Hepatocyte (in vitro differentiated cells): ENCODE results near the gene TMEM106C. TPM values are rescaled to one million over a fixed set of nuclear protein-coding genes. Genes with fewer than 3 reads are reported as not detected.

Source experiments
- DNase-seq: peaks from one replicate; pipeline ENCODE4 v3.0.0-alpha.2; 2016; ENCODE audit warnings: low spot score
- H2AFZ ChIP-seq: fragments of 200-600 bp; sonication (generic); 2 replicates; pipeline ENCODE4 v1.6.0; 2016; ENCODE audit warnings: antibody characterized with exemption, mild to moderate bottlenecking
- H3K27ac ChIP-seq: fragments of 200-600 bp; sonication (generic); 2 replicates; pipeline ENCODE4 v1.5.1; 2016; ENCODE audit warnings: mild to moderate bottlenecking
- H3K27me3 ChIP-seq: fragments of 200-600 bp; sonication (generic); 2 replicates; pipeline ENCODE4 v1.6.1; 2016
- H3K36me3 ChIP-seq: fragments of 200-600 bp; sonication (generic); replicated peaks from 2 replicates; pipeline ENCODE4 v1.5.1; 2016; ENCODE audit warnings: low read depth; ENCODE audit not compliant: insufficient read depth
- H3K4me1 ChIP-seq: fragments of 200-600 bp; sonication (generic); 2 replicates; pipeline ENCODE4 v1.5.1; 2016; ENCODE audit warnings: mild to moderate bottlenecking, moderate library complexity; ENCODE audit not compliant: insufficient read depth
- H3K4me2 ChIP-seq: fragments of 200-600 bp; sonication (generic); 2 replicates; pipeline ENCODE4 v1.6.0; 2016
- H3K4me3 ChIP-seq: fragments of 200-600 bp; sonication (generic); 2 replicates; pipeline ENCODE4 v1.5.1; 2016; ENCODE audit warnings: mild to moderate bottlenecking
- H3K79me2 ChIP-seq: fragments of 200-600 bp; sonication (generic); 2 replicates; pipeline ENCODE4 v1.6.0; 2017; ENCODE audit warnings: mild to moderate bottlenecking
- H3K9me2 ChIP-seq: fragments of 200-600 bp; sonication (generic); replicated peaks from 2 replicates; pipeline ENCODE4 v1.6.0; 2017; ENCODE audit warnings: mild to moderate bottlenecking; ENCODE audit not compliant: insufficient read depth
- H3K9me3 ChIP-seq: fragments of 200-600 bp; sonication (generic); 2 replicates; pipeline ENCODE4 v1.5.1; 2016; ENCODE audit warnings: low read depth, mild to moderate bottlenecking
- H4K20me1 ChIP-seq: fragments of 200-600 bp; sonication (generic); 2 replicates; pipeline ENCODE4 v1.6.0; 2016; ENCODE audit warnings: mild to moderate bottlenecking; ENCODE audit not compliant: insufficient read depth, poor library complexity, severe bottlenecking
- EZH2 ChIP-seq: fragments of 200-600 bp; sonication (generic); IDR thresholded peaks from 2 replicates; pipeline ENCODE4 v1.6.1; 2016; ENCODE audit warnings: antibody characterized with exemption, mild to moderate bottlenecking, borderline replicate concordance
- EZH2phosphoT487 ChIP-seq: fragments of 200-600 bp; sonication (generic); IDR thresholded peaks from one replicate; pipeline ENCODE4 v1.6.1; 2018; ENCODE audit warnings: antibody characterized with exemption, mild to moderate bottlenecking, low read depth, moderate library complexity; ENCODE audit not compliant: unreplicated experiment, severe bottlenecking
- WGBS: methylation state at CpG from one replicate; pipeline ENCODE4 v1.1.6; 2016; ENCODE audit warnings: low lambda C conversion rate; ENCODE audit errors: missing lambda C conversion rate; 5-methylcytosine and 5-hydroxymethylcytosine counted together
- polyA plus RNA-seq: library from polyadenylated mRNA; unstranded; fragments of >200 nt; fragmentation: Nextera tagmentation; extraction: Ambion mirVana; gene quantifications from 2 replicates; pipeline ENCODE4 v1.2.1, GENCODE V29; 2016
- total RNA-seq: library from RNA; depleted of rRNA; stranded (reverse); fragments of >200 nt; gene quantifications from 2 replicates; pipeline ENCODE4 v1.2.3, GENCODE V29; 2014
- TF ChIP-seq, protein P1 (sequence below): fragments of 200-600 bp; sonication (generic); IDR thresholded peaks from 2 replicates; pipeline ENCODE4 v1.5.1; 2016; ENCODE audit warnings: antibody characterized with exemption, mild to moderate bottlenecking; ENCODE audit not compliant: poor library complexity

TMEM106C gene
- total and polyA plus RNA-seq, 2 experiments from 2014 or later = 101 to 113 TPM

DNA sequence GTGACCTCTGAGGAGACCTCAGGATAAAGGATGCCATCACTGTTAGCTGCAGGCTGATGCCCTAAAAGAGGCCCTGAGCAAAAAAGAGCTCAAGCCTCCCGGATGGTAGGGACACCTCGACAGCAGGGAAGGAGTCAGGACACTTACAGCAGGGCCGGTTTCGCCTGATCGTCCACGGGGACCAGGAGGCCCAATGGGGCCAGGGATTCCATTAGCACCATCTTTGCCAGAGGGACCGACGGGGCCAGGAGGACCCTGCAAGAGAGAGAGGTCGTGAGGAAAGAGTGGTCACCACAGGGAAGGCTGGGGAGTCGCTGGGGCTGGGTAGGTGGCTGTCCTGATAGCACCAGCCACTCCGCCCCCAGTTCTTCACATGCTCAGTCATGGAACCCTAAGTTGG, 12.4 kb downstream of the TMEM106C start:
- no peaks in the 10 kb centered on the region for H3K9me3 ChIP-seq
- no peak overlapping the region for H3K27ac ChIP-seq
- H4K20me1 ChIP-seq = no peaks in the 10 kb centered on the region
- no peaks in the 10 kb centered on the region for H3K27me3 ChIP-seq
- H3K79me2 ChIP-seq = no peaks in the 10 kb centered on the region
- H3K36me3 ChIP-seq = no peaks in the 10 kb centered on the region
- H3K9me2 ChIP-seq = no peaks in the 10 kb centered on the region
- no peak overlapping the region for H2AFZ ChIP-seq
- 95% methylated on average over 8 of the region's 11 CpGs for WGBS
- H3K4me2 ChIP-seq = no peak overlapping the region
- no peak for TF ChIP-seq EZH2
- TF ChIP-seq EZH2phosphoT487 = no peak
- TF ChIP-seq, protein P1, sequence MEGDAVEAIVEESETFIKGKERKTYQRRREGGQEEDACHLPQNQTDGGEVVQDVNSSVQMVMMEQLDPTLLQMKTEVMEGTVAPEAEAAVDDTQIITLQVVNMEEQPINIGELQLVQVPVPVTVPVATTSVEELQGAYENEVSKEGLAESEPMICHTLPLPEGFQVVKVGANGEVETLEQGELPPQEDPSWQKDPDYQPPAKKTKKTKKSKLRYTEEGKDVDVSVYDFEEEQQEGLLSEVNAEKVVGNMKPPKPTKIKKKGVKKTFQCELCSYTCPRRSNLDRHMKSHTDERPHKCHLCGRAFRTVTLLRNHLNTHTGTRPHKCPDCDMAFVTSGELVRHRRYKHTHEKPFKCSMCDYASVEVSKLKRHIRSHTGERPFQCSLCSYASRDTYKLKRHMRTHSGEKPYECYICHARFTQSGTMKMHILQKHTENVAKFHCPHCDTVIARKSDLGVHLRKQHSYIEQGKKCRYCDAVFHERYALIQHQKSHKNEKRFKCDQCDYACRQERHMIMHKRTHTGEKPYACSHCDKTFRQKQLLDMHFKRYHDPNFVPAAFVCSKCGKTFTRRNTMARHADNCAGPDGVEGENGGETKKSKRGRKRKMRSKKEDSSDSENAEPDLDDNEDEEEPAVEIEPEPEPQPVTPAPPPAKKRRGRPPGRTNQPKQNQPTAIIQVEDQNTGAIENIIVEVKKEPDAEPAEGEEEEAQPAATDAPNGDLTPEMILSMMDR = no peak
- no peak for DNase-seq
- no peak overlapping the region for H3K4me3 ChIP-seq
- H3K4me1 ChIP-seq = no peaks in the 10 kb centered on the region

DNA sequence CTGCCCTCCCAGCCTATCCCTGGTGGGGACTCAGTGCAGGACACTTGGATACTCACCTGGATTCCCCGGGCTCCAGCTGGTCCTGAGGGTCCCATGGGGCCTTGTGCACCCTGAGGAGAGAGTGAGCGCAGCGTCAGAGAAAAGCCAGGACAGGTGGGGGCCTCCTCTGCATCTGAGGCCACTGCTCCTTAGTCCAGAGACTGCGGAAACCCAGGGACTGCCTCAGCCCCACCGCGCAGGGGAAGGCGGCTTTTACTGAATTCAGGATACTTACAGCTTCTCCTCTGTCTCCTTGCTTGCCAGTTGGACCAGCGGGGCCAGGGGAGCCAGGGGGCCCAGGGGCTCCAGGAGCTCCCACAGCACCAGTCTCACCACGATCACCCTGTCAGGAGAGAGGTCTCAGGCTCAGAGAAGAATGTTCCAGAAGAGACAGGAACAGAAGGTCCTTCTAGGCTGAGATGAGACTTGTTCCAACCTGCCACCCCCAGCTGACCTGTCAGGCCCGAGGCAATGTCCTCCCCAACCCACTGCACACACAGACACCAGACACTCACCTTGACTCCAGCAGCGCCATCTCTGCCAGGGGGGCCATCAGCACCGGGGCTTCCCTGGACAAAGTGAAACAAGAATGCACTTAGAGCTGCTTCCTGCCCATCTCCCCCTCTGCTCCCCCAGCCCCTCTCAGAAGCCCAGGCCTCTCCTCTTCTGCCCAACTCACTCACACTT, 13.8 kb downstream of the TMEM106C start:
- H3K4me2 ChIP-seq = no peak overlapping the region
- H3K4me1 ChIP-seq = peaks cover 10% of the 10 kb centered on the region
- no peak for TF ChIP-seq EZH2
- TF ChIP-seq, protein P1 = no peak
- TF ChIP-seq EZH2phosphoT487 = no peak
- no peak for DNase-seq
- H3K27ac ChIP-seq = no peak overlapping the region
- no peaks in the 10 kb centered on the region for H3K27me3 ChIP-seq
- H3K36me3 ChIP-seq = no peaks in the 10 kb centered on the region
- no peaks in the 10 kb centered on the region for H3K9me3 ChIP-seq
- WGBS = 92% methylated on average over 11 of the region's 12 CpGs
- H3K79me2 ChIP-seq = no peaks in the 10 kb centered on the region
- H3K9me2 ChIP-seq = no peaks in the 10 kb centered on the region
- H3K4me3 ChIP-seq = no peak overlapping the region
- H2AFZ ChIP-seq = no peak overlapping the region
- no peaks in the 10 kb centered on the region for H4K20me1 ChIP-seq

DNA sequence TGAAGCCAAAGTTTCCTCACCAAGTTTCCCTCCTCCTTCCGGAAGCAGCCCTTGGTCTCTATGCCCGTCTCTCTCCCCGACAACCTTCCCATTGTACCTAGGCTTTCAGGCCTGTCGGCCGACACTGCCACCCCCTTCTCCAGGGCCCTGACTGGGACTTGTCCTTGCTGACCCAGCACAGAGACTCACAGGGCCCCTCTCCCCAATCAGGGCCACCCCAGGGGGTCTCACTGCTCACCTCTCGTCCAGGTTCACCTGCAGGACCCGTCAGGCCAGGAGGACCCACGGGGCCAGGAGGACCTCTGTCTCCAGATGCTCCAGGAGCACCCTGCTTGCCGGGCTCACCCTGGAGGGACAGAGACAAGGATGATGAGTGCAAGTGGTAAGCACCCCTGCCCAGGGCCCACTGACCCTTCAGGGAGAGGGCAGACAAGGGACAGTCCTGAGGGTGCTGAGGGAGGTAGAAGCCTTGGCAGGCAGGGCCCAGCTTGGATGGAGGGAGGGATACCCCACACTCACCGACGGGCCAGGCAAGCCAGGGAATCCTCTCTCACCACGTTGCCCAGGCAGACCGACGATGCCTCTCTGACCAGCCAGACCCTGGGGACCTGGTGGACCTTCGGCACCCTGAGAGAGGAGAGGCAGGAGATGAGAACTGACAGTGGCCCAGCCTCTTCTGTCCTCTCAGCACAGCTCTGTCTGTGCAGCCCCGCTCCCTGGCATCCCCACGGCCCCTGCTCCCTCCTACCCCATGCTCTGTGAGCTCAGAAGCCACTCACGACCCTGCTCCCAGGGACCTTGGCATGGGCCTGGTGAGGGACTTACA, 14.6 kb downstream of the TMEM106C start:
- peaks cover 10% of the 10 kb centered on the region for H3K4me1 ChIP-seq

More for the DNA sequence above, 14.6 kb downstream of the TMEM106C start:
- Histone ChIP-seq H3K4me2 (no peak overlapping the region), H3K4me3 (no peak overlapping the region), H2AFZ (no peak overlapping the region), H3K36me3 (no peaks in the 10 kb centered on the region), H3K79me2 (no peaks in the 10 kb centered on the region), H3K27ac (no peak overlapping the region), H3K9me3 (no peaks in the 10 kb centered on the region), H3K9me2 (no peaks in the 10 kb centered on the region), H4K20me1 (no peaks in the 10 kb centered on the region), H3K27me3 (no peaks in the 10 kb centered on the region)
- no peak for DNase-seq
- 84% methylated on average over 18 of the region's 18 CpGs for WGBS
- TF ChIP-seq, protein P1 = no peak
- TF ChIP-seq EZH2 (no peak), EZH2phosphoT487 (no peak)
